ENCODE measurements around the gene RTL10.

The RTL10 gene

GRCh38 chr22:19854778-19855503 lies at the start of gene RTL10, which contains the start of gene GNB1L:
Gene RTL10, minus strand, starts transcription at chr22:19854874. Its CDS starts 2,613 bp downstream, at chr22:19852261.
Gene GNB1L, minus strand, starts transcription at chr22:19854874. Its CDS starts 33,519 bp downstream, at chr22:19821355.
- peak; percentile 98 for DNase-seq

GRCh38 chr22:19904174-19904856 lies 49.6 kb upstream of the RTL10 start:
- DNase-seq: no peak

- no peak for DNase-seq
Measured at GRCh38 chr22:19903513-19903912, 48.8 kb upstream of the RTL10 start.

GRCh38 chr22:19903031-19903430 lies 48.4 kb upstream of the RTL10 start:
- DNase-seq: no peak

GRCh38 chr22:19902245-19902715 lies 47.6 kb upstream of the RTL10 start:
- DNase-seq: no peak

GRCh38 chr22:19901577-19902244 lies 47.0 kb upstream of the RTL10 start:
- no peak for DNase-seq

GRCh38 chr22:19900707-19901436 lies 46.2 kb upstream of the RTL10 start:
- no peak for DNase-seq

GRCh38 chr22:19898831-19899567 lies 44.3 kb upstream of the RTL10 start:
- no peak for DNase-seq

GRCh38 chr22:19898145-19898544 lies 43.5 kb upstream of the RTL10 start:
- no peak for DNase-seq

GRCh38 chr22:19897726-19898125 lies 43.1 kb upstream of the RTL10 start:
- DNase-seq: no peak

GRCh38 chr22:19896665-19897355 lies 42.1 kb upstream of the RTL10 start:
- no peak for DNase-seq

- no peak for DNase-seq
Measured at GRCh38 chr22:19895160-19895849, 40.6 kb upstream of the RTL10 start.

GRCh38 chr22:19893363-19893762 lies 38.7 kb upstream of the RTL10 start:
- no peak for DNase-seq

GRCh38 chr22:19892925-19893324 lies 38.3 kb upstream of the RTL10 start:
- no peak for DNase-seq

GRCh38 chr22:19892257-19892879 lies 37.7 kb upstream of the RTL10 start:
- peak; percentile 83 for DNase-seq

- DNase-seq: peak; percentile 85
Measured at GRCh38 chr22:19891317-19892256, 36.9 kb upstream of the RTL10 start.

GRCh38 chr22:19890502-19891316 lies 36.0 kb upstream of the RTL10 start:
- DNase-seq: no peak

- no peak for DNase-seq
Measured at GRCh38 chr22:19889951-19890350, 35.3 kb upstream of the RTL10 start.

Data from activated CD4-positive, alpha-beta T cell treated with anti-CD3 and anti-CD28 coated beads, Interleukin-10, Interleukin-2, amounts not matched to agents 100 ng/mL and 50 ng/mL, durations not matched to agents 16 hours and 8 hours (primary cell).